Hepatocyte (in vitro differentiated cells): ENCODE data around the gene BCAS3. TPM values are rescaled to one million over a fixed set of nuclear protein-coding genes. Genes with fewer than 3 reads are reported as not detected.

Source experiments
- DNase-seq: peaks from one replicate; pipeline ENCODE4 v3.0.0-alpha.2; 2016; ENCODE audit warnings: low spot score
- H2AFZ ChIP-seq: fragments of 200-600 bp; sonication (generic); 2 replicates; pipeline ENCODE4 v1.6.0; 2016; ENCODE audit warnings: antibody characterized with exemption, mild to moderate bottlenecking
- H3K27ac ChIP-seq: fragments of 200-600 bp; sonication (generic); 2 replicates; pipeline ENCODE4 v1.5.1; 2016; ENCODE audit warnings: mild to moderate bottlenecking
- H3K27me3 ChIP-seq: fragments of 200-600 bp; sonication (generic); 2 replicates; pipeline ENCODE4 v1.6.1; 2016
- H3K36me3 ChIP-seq: fragments of 200-600 bp; sonication (generic); replicated peaks from 2 replicates; pipeline ENCODE4 v1.5.1; 2016; ENCODE audit warnings: low read depth; ENCODE audit not compliant: insufficient read depth
- H3K4me1 ChIP-seq: fragments of 200-600 bp; sonication (generic); 2 replicates; pipeline ENCODE4 v1.5.1; 2016; ENCODE audit warnings: mild to moderate bottlenecking, moderate library complexity; ENCODE audit not compliant: insufficient read depth
- H3K4me2 ChIP-seq: fragments of 200-600 bp; sonication (generic); 2 replicates; pipeline ENCODE4 v1.6.0; 2016
- H3K4me3 ChIP-seq: fragments of 200-600 bp; sonication (generic); 2 replicates; pipeline ENCODE4 v1.5.1; 2016; ENCODE audit warnings: mild to moderate bottlenecking
- H3K79me2 ChIP-seq: fragments of 200-600 bp; sonication (generic); 2 replicates; pipeline ENCODE4 v1.6.0; 2017; ENCODE audit warnings: mild to moderate bottlenecking
- H3K9me2 ChIP-seq: fragments of 200-600 bp; sonication (generic); replicated peaks from 2 replicates; pipeline ENCODE4 v1.6.0; 2017; ENCODE audit warnings: mild to moderate bottlenecking; ENCODE audit not compliant: insufficient read depth
- H3K9me3 ChIP-seq: fragments of 200-600 bp; sonication (generic); 2 replicates; pipeline ENCODE4 v1.5.1; 2016; ENCODE audit warnings: low read depth, mild to moderate bottlenecking
- H4K20me1 ChIP-seq: fragments of 200-600 bp; sonication (generic); 2 replicates; pipeline ENCODE4 v1.6.0; 2016; ENCODE audit warnings: mild to moderate bottlenecking; ENCODE audit not compliant: insufficient read depth, poor library complexity, severe bottlenecking
- EZH2 ChIP-seq: fragments of 200-600 bp; sonication (generic); IDR thresholded peaks from 2 replicates; pipeline ENCODE4 v1.6.1; 2016; ENCODE audit warnings: antibody characterized with exemption, mild to moderate bottlenecking, borderline replicate concordance
- EZH2phosphoT487 ChIP-seq: fragments of 200-600 bp; sonication (generic); IDR thresholded peaks from one replicate; pipeline ENCODE4 v1.6.1; 2018; ENCODE audit warnings: antibody characterized with exemption, mild to moderate bottlenecking, low read depth, moderate library complexity; ENCODE audit not compliant: unreplicated experiment, severe bottlenecking
- WGBS: methylation state at CpG from one replicate; pipeline ENCODE4 v1.1.6; 2016; ENCODE audit warnings: low lambda C conversion rate; ENCODE audit errors: missing lambda C conversion rate; 5-methylcytosine and 5-hydroxymethylcytosine counted together
- polyA plus RNA-seq: library from polyadenylated mRNA; unstranded; fragments of >200 nt; fragmentation: Nextera tagmentation; extraction: Ambion mirVana; gene quantifications from 2 replicates; pipeline ENCODE4 v1.2.1, GENCODE V29; 2016
- total RNA-seq: library from RNA; depleted of rRNA; stranded (reverse); fragments of >200 nt; gene quantifications from 2 replicates; pipeline ENCODE4 v1.2.3, GENCODE V29; 2014
- TF ChIP-seq, protein P1 (sequence below): fragments of 200-600 bp; sonication (generic); IDR thresholded peaks from 2 replicates; pipeline ENCODE4 v1.5.1; 2016; ENCODE audit warnings: antibody characterized with exemption, mild to moderate bottlenecking; ENCODE audit not compliant: poor library complexity

The BCAS3 gene
- total and polyA plus RNA-seq, 2 experiments from 2014 or later, result 16.5 to 58.8 TPM

DNA sequence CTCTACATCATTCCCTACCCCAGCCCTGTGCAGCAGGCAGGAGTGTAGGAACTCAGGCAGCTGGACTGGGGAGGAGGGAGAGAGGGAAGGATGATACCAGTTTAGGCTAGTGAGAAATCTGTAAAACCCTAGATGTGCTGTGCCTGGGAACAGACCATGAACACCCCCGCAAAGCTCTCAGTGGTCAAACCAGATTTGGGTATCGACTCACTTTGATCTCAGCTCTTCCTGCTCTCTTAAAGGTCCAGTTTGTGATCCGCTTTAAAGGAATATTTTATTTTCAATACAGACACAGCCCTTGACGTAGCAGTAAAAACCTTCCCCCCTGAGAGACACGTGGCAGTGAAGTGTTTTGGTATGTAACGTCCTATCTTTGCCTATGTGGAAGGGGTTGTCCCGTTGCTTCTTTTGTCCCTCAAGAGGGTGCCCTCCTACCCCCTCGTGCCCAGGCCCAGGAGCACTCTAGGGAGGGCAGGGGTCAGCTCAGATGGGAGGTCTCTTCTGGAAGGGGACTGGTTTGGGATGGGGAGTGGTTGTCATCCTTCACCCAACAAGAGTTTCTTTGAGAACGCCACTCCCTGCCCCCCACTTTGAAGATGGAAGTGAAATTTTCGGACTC, 702.7 kb downstream of the BCAS3 start:
- 73% methylated on average over 10 of the region's 10 CpGs for WGBS
- Histone ChIP-seq H3K9me3 (no peaks in the 10 kb centered on the region), H4K20me1 (no peaks in the 10 kb centered on the region), H3K4me2 (no peak overlapping the region), H3K27ac (no peak overlapping the region), H2AFZ (no peak overlapping the region), H3K4me3 (no peak overlapping the region), H3K36me3 (no peaks in the 10 kb centered on the region), H3K9me2 (no peaks in the 10 kb centered on the region), H3K4me1 (peaks cover 26% of the 10 kb centered on the region), H3K27me3 (no peaks in the 10 kb centered on the region), H3K79me2 (no peaks in the 10 kb centered on the region)
- DNase-seq, result no peak
- TF ChIP-seq EZH2phosphoT487, result no peak
- TF ChIP-seq EZH2, result no peak
- TF ChIP-seq, protein P1, sequence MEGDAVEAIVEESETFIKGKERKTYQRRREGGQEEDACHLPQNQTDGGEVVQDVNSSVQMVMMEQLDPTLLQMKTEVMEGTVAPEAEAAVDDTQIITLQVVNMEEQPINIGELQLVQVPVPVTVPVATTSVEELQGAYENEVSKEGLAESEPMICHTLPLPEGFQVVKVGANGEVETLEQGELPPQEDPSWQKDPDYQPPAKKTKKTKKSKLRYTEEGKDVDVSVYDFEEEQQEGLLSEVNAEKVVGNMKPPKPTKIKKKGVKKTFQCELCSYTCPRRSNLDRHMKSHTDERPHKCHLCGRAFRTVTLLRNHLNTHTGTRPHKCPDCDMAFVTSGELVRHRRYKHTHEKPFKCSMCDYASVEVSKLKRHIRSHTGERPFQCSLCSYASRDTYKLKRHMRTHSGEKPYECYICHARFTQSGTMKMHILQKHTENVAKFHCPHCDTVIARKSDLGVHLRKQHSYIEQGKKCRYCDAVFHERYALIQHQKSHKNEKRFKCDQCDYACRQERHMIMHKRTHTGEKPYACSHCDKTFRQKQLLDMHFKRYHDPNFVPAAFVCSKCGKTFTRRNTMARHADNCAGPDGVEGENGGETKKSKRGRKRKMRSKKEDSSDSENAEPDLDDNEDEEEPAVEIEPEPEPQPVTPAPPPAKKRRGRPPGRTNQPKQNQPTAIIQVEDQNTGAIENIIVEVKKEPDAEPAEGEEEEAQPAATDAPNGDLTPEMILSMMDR, result no peak

DNA sequence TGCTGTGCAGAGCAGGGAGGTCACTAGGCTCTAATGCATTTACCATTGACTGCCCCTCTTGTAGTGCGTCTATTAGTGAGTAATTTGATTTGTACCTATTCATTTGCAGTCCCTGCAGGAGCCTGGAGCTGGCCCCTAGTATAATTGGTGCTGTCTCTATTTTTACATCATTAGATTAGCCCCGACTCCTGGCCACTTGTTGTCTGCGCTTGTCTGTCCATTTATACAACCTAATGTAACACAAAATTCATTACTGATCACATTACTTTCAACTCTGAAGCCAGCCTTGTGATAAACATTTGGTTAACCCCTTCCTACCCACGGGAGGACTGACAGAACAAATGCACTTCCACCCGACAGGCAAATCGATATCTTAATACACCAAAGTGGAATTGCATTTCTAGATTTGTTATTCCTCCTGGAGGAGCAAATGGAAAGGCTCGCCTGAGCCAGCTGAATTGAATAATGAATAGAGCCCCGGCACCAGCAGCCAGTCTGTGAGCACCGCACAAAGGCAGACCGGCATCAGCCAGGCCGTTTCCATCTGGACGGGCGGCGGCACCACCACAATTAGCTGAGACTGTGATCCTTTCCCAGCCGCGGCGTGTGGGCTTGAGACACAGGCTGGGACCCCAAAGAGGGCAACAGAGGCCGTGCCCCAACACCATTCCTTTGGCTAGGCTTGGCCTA, 703.3 kb downstream of the BCAS3 start:
- H3K27ac ChIP-seq, result no peak overlapping the region
- H3K4me2 ChIP-seq, result no peak overlapping the region
- H4K20me1 ChIP-seq, result no peaks in the 10 kb centered on the region
- H3K36me3 ChIP-seq, result no peaks in the 10 kb centered on the region
- H3K4me3 ChIP-seq, result no peak overlapping the region
- TF ChIP-seq EZH2 (no peak), EZH2phosphoT487 (no peak)
- TF ChIP-seq, protein P1, result no peak
- H2AFZ ChIP-seq, result no peak overlapping the region
- 72% methylated on average over 18 of the region's 18 CpGs for WGBS
- no peak for DNase-seq
- no peaks in the 10 kb centered on the region for H3K27me3 ChIP-seq
- H3K79me2 ChIP-seq, result peaks cover under 1% of the 10 kb centered on the region
- peaks cover 29% of the 10 kb centered on the region for H3K4me1 ChIP-seq
- no peaks in the 10 kb centered on the region for H3K9me3 ChIP-seq
- no peaks in the 10 kb centered on the region for H3K9me2 ChIP-seq

DNA sequence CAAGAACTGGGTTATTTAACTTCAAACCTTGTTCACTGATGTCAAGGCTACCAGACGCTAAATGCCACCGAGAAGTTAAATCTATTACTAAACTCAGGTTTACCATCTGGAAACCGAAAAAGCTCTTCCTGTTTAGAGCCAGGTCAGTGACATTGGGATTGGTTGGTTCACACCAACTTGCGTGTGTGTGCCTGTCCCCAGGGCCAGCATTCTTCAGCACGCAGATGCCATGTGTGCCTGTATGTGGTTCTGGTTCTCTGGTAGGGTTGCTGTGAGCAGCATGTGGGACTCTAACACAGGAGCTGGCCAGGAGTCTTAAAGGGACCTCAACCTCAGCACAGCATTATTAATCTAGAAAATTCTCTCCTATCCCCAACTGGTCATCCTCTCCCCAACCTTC, 703.9 kb downstream of the BCAS3 start:
- H3K4me2 ChIP-seq, result no peak overlapping the region
- no peaks in the 10 kb centered on the region for H3K9me2 ChIP-seq
- 89% methylated on average over 5 of the region's 5 CpGs for WGBS
- no peaks in the 10 kb centered on the region for H3K9me3 ChIP-seq
- H3K79me2 ChIP-seq, result peaks cover 2% of the 10 kb centered on the region
- TF ChIP-seq EZH2phosphoT487 (no peak), EZH2 (no peak)
- TF ChIP-seq, protein P1, result no peak
- H3K4me3 ChIP-seq, result no peak overlapping the region
- H3K4me1 ChIP-seq, result peaks cover 29% of the 10 kb centered on the region
- H2AFZ ChIP-seq, result no peak overlapping the region
- H4K20me1 ChIP-seq, result no peaks in the 10 kb centered on the region
- H3K27me3 ChIP-seq, result no peaks in the 10 kb centered on the region
- no peak overlapping the region for H3K27ac ChIP-seq
- H3K36me3 ChIP-seq, result no peaks in the 10 kb centered on the region
- no peak for DNase-seq
